ENCODE data around the gene LRRC4C.

DNA sequence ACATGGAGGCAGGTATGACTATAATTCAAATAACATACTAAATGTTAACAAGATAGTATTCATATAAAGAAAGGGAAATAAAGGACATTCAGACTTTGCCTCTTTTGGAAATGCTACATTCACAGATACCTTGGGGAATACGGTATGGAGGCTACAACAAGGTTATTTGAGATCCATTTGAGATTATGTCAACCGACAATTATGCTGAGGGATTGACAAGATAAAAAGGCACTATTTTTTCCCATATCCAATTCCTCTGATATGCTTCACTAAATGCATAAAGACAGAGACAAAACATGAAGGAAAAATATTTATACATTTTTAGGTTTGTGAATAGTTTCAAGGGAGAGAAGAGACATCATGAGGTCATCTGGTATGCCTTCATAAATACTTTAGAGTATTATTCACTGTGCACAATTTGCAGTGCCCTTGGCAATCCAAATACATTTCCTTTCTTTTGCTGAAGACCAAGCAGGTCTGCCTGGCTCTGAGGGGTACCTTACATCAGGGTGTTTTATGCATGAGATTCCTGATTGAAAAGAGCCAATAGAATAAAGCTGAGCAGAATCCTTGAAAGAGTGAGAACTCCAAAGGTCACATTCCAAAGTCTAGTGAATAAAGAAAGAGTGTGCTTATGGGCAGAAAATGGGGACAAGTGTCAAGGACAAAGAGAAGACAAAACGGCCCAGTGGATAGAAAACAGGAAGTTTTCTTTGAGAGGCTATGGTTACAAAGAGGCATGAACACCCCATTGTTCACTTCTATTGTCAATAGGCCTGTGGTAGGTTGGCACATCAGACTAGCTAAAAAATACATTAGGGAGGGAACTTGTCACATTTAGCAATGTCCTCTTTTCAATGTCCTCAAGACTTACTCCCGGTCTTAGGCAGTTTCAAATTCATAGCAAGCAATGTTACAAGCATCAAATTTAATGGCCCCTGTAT lies 455.8 kb downstream of the LRRC4C start:
- TF ChIP-seq POLR2A (IDR thresholded peaks at IDR 0.05) = no peak
- TF ChIP-seq CTCF (IDR thresholded peaks at IDR 0.05) = no peak

Measured in heart left ventricle (tissue), 13 donors.